NCI-H1105 treated with DMSO at 0.1 percent for 48 hours (cell line): Measurements from ENCODE around the gene PNPLA5.
"Not testable (repeated sequence)": the region's sequence is repeated elsewhere in the genome, so short reads cannot be mapped to it uniquely, and the experiment has no call there.

Source experiments
- DNase-seq: peaks from one replicate; lab custom pipeline; 2025; lab: John Stamatoyannopoulos, UW

PNPLA5 gene

DNA sequence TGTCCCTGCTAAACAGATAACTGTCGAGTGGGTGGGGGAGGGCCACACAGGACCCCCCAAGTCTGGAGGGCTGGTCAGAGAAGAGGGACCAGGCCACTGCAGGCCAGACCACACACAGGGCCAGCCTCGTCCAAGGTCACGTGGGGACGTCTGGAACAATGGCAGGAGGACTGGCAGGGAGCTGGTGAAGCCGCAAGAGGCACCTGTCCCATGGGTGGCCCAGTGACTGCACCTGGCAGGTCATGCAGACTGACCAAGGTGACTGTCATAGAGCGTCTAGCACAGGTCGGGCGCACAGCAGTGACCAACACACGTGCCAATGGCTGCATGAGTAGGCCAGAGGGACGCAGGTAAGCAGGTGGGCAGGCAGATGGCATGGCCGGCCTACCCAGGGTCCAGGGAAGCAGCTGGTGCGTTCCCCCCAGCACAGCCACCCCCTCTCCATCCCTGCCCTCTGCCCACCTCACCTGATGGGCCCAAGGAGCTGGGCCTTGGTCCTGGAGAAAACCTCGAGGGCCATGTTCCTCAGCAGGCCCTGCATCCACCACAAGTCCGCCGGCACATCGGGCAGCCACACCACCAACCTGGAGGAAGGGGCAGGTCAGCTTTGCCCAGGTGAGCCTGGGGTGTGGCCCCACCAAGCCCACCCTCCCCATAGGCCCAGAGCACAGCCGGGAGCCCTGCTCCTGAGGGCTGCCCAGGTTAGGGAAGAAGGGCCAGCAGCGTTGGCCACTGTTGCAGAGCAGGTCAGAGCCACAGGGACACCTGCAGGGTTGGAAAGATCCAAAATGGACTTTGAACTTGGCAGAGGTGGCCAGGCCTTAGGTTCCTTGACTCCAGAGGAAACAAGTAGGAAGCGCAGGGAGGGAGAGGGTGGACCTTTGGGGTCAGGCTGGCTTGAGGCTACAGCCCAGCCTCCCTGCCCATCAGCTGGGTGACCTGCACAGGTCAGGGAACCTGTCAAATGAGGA lies 10.4 kb downstream of the PNPLA5 start:
- DNase-seq, result no peak

DNA sequence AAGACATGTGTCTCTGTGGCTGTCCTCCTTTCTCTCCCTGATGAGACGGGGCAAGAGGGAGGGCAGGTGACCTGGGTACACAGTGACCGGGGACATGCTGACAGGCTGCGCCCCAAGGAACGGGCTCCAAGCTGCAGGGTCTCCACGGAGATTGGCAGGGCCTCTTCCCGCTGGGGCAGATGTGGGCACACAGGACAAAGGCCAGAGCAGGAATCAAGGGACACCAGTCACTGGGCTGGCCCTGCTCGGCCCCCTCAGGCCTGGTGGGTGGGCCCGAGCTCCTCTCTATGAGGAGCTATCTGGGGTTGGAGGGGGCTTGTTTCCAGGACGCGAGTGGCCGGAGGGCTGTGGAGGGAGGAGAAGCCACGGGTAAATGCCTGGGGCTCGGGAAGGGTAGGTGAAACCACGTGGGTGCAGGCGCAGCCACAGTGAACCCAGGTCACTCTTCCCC lies 11.2 kb downstream of the PNPLA5 start:
- DNase-seq, result no peak

DNA sequence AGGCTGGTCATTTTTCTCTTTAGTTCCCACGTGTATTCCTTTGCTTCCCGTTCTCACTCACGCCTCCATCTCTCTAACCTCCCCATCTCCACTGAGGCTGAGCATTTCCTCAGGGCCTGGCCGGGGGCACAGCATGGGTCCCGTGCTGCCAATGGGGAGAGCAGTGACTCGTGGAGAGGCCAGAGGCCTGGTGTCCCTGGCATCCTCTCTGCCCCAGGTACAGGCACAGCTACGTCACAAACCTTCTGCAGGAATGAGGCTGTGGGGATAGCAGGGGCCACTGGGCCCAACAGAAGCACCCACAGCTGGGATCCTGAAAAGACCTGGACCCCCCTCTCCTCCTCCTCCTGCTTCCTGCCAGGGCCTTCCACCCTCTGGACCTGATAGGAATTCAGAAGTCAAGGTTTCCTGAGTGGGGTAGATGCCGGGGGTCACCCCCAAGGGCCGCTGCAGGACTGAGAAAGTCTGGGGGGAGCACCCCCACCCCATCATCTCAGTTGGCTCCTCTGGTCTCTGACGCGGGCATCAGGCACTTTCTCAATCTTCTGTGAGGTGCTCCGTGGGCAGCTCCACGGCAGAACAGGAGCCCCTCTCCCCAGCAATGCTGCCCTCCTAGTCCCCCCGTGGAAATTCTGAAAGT lies 11.8 kb downstream of the PNPLA5 start:
- DNase-seq, result no peak

DNA sequence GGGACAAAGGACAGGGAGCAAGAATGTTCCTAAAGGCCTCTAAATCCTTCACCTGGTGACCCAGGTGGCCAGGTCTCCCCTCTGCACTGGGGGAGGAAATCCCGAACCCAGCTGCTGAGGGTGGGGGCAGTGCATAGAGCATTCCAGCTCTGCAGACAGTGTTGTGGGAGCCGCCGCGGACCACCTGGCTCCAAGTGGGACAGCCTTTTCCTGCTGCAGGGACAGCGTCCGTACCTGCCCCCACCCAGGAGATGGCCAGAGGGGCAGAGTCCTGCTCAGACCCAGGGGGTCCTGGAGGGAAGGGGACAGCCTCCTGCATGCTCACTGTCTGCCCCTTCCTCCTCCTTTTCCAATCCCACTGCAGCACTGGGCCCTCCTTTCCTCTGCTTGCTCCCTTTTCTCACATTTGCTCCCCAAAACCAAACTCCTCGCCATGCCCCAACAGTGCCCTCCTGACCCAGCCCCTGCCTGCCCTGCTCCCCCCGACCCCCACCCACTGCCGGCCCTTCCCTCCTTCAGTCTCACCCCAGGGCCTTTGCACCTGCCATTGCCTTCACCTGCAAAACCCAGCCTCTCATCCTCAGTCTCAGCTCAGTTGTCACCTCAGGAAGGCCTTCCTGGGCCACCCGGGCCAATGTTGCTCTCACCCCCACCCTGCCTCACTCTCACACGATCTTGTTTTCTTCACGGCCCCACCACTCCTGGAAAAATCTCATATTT lies 12.8 kb downstream of the PNPLA5 start:
- no peak for DNase-seq

DNA sequence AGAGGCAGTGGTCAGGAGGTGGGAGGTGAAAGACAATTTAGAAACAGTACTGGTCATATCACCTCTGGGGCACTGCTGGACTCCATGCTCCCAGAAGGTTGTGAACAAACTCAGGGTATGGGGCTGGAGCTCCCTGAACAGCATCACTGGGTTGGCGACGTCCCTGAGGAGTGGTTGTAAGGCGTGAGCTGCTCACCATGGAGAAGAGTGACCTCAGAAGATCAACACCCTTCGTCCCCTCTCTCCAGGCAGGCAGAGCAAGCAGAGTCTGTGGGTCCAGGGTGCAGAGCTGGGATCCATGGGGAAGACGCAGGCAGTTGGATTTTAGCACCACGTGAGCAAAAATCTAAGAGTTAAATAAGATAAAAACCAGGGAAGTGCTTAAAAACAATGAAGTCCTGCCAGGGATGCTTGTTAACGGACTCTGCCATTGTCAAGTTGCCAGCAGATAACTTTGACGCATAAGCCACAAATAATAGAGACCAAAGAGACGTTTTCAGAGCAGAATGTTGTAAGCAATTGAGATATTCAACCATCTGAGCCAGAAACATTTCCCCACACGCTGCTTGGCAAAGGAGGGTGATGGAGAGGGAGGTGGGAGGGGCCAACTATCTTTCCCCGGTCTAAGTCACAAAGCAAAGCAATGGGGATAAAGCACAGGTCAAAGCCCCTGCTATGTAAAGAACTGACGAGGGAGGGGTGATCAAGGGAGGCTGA lies 13.6 kb downstream of the PNPLA5 start:
- DNase-seq, result no peak

DNA sequence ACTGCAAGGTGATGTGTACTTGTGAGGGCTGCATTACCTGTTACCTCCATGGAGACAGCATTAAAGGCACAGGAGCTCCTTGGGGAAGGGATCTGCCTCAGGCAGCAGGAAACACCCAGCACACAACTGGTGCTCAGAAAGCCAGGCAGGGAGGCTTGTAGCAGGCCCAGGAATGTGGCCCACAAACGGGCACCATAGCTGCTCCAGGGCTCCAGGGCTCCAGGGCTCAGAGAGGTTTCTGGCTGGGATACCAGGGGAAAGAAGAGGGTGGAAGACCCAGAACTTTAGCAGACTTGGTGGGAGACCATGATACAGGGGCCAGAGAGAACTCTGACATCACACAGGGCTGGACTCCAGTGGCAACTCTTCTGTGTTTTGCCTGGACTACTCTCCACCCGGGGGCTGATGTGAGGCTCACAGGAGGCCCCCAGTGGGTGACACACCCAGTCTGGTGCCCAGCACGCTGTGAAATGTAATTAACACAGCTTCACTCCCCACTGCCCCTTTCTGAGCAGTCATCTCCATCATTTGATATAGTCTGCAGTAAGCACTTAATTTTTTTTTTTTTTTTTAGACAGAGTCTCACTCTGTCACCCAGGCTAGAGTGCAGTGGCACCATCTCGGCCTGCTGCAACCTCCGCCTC lies 14.8 kb downstream of the PNPLA5 start:
- DNase-seq, result no peak

DNA sequence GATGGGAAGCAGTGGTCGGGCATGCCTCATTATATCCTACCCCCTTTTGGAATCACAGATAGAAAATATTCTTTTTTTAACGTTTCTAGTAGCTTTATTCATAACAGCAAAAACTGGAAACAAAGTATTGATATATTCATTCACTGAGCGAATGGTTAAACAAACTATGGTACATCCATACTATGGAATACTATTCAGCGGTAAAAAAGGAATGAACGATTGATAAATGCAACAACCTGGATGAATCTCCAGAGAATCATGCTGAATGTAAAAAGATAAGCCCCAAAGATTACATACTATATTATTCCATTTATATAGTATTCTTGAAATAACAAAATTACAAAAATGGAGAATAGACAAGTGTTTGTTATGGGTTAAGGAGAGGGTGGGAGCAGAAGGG lies 22.0 kb downstream of the PNPLA5 start:
- DNase-seq, result no peak

DNA sequence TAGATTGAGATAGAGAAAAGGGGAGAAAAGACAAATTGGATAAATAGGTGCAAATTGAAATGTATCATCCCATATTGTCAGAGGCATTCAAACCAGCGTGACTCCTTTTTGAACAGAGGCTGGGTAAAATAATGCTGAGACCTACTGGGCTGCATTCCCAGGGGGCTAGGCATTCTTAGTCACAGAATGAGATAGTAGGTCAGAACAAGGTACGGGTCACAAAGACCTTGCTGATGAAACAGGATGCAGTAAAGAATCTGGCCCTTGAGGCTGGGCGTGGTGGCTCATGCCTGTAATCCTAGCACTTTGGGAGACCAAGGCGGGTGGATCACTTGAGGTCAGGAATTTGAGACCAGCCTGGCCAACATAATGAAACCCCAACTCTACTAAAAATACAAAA lies 22.8 kb downstream of the PNPLA5 start:
- DNase-seq, result not testable (repeated sequence)

DNA sequence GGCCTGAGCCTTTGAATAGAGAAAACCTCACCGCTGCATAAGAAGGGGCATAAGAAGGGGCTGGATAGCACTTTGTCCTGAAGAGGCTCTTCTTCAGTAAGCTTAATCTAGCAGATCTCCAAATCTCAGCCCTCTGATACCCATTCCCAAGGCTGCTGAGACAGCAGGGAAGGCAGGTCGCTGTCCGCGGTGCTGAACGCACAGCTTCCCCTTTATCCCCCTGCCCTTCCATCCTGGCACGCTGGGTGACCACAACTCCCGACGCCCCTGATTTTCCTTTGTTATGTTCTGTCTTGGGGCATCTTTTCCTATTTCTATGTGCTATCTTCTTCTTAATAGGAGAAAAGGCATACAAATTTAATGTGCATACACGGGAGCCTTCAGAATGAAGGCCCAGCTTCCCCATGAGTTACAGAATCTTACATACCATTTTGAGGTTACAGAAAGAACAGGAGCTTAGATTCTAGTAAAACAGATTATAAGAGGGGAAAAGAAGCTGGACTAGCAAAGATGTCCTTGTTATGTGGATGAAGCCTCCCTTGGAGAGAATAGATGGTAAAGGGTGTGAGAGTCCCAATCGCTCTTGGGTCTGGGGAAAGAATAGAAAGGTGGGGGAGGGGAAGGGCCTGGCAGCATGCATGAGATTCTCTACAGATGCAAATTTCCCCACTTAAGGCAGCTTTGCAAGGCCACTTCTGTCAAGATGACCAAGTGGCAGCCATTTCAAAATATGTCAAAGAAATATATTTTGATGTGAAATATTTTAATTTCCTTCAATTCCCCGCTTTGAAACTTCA lies 23.8 kb downstream of the PNPLA5 start:
- DNase-seq, result no peak

DNA sequence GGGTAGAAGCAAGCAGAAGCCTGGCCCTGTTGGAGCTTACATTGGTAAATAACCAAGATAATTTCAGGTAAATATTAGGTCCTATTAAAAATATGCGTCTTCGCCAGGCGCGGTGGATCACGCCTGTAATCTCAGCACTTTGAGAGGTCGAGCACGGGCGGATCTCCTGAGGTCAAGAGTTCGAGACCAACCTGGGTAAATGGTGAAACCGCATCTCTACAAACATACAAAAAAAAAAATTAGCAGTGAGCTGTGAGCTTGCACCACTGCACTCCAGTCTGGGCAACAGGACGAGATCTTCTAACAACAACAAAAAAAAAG lies 29.0 kb downstream of the PNPLA5 start:
- no peak for DNase-seq

DNA sequence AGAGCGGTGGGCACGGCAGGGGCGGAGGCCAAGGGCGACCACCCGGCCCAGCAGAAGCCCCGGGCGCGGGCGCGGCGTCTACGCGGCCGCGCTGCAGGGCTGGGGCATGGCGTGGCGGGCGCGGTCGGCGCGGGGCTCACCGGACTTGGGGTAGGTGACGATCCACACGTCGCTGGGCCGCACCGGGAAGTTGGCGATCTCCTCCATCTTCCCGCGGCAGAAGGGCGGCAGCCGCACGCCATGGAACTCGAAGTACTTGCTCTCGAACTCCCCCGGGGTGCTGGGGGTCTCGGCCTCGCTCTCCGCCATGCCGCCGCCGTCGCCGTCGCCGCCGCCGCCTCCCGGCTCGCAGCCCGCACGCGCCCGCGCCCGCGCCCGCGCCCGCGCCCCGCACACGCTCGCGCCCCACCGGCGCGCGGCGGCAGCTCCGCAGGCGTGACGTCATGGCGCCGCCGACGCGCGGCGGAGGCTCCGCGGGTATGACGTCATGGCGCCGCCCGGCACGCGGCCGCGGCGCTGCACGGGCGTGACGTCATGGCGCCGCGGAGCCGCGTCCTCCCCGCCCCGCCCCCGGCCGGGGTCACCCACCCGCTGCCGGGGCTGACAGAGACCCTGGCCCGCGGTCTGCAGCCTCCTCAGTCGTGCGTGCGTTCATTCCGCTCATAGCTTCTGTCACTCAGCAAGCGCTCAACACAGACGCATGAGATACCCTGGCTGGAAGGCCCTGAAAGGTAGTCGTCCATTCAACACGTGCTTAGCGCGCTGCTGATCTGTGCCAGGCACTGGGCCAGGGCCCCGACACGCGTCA lies 29.5 kb downstream of the PNPLA5 start, which contains the start of gene SULT4A1:
Gene SULT4A1, minus strand, starts transcription at position 440 of the 808 bp plus-strand sequence. Its CDS starts 131 bp downstream, at position 309.
- DNase-seq, result peak; percentile 43

DNA sequence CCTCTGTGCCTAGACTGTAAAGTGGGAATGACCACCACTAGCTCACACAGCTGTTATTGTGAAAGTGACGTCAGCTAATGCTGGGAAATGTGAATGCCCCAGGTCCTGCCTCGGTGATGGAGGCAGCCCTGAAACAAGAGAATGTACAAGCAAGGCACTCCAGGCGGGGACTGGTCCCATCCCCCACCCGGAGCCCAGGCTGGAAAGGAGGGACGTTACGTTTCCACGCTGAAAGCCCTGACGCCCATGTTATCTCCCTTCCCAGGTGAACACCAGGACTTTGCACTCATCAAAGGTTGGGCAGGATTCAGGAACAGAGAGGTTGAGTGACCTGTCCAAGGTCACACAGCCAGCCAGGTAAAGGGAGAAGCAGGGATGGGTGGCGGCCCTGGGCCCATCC lies 30.3 kb downstream of the PNPLA5 start:
- no peak for DNase-seq

DNA sequence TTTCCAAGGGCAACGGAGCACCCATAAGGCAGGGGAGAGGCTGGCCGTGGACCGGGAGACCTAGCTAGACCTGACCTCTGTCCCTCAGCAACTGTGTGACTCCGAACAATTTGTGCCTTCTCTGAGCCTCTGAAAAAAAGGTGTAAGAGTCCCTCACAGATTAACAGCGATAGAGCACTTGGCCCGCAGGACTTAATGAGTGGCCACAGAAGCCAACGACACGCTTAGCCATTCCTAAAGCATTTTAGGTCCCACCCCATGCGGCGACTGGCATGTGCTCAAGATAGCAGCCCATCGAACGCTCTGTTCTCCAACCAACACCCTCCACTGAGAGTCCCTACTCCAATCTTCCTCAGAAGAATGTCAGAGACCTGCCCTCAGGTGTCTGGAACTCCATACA lies 31.0 kb downstream of the PNPLA5 start:
- DNase-seq, result no peak

DNA sequence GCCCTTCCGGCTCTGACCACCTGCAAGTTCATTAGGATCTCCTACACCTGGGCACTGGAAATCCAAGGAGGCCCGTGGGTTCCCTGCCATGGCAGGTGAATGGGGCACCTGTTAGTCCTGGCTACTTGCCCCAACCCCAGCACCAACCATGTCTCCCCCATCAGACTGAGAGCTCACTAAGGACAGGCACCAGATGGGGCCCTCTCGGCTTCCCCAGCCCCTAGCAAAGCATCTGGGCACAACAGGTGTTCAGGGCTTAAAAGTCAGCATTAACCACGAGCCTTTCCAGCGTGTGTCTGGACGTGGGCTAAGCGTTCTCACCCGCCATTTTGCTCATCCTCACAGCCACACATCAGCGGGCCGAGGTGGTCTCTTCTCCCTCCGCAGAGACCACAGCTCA lies 31.7 kb downstream of the PNPLA5 start:
- no peak for DNase-seq

DNA sequence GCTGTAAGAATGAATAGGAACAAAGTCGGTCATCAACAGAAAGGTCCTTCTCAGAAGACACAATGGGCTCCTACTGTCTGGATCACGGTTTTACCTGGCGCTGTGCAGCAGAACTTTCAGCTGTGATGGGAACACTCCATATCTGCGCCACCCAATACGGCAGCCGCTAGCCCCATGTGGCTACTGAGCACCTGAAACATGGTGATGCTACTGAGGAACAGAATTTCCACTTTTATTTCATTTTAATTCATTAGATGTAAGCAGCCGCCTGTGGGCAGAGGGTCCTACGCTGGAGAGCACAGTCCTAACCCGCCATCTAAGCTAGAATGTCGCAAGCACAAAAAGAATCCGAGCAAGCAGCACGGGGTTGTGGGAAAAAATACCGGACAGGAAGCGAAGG lies 32.2 kb downstream of the PNPLA5 start:
- no peak for DNase-seq

DNA sequence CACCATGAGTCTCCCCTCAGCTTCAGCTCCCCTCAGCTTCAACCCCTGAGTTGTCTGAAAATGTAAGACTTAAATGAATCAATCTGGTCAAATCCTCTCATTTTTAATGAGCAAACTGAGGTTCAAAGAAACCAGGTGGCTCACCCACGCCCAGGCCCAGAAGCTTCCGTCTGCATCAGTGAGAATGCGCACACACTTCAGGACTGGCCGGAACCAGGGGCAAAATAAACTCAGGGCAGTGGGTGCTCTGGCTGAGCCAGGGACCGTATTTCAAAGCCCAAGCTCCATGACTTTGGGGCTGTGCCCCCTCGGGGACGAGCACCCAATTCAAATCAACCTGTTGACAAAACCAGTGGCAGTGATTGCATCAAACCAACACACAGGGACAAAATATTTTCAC lies 32.6 kb downstream of the PNPLA5 start:
- DNase-seq, result no peak

DNA sequence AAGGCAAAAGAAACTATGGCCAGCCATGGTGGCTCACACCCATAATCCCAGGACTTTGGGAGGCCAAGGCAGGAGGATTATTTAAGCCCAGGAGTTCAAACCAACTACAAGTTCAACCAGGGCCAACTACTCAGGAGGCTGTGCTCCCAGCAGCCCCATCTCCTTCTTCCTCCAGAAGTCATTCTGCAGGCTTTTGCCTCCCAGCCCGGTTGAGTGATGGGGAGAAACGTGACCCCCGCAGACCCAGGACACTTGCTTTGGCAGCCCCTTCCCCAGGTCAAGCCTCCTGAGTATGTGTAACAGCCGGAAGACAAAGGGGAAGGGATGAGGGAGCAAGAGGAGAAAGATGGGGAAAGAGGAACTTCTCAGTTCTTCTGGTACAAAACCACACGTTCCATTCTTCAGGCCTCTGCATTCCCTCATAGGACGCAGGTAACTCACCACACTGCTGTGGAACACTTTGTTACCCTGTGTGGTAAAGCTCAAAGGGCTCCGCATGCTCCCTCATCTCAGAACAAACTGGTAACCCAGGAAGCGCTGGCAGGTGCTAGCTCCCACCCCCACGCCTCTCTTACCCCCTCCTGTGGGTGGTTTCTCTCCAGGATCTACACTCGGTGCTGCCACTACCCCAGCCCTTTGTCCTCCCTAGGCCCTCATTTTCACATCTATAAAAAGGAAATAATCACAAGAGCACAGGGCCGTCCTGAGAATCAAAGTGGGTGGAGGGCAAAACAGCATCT lies 33.5 kb downstream of the PNPLA5 start:
- no peak for DNase-seq

DNA sequence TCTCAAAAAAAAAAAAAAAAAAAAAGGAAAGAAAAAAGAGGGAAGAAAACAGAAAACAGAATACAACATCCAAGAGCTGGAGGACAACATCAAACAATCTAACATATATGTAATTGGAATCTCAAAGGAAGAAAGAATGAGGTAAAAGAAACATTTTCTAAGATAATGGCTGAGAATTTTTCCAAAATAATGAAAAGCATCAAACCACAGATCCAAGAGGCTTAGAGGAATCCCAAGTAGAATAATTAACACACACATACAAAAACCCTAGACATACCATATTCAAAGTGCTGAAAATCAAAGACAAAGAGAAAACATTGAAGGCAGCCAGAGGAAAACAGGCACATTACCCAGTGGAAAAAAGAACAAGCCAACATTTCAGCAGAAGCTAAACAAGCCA lies 34.4 kb downstream of the PNPLA5 start:
- DNase-seq, result no peak

DNA sequence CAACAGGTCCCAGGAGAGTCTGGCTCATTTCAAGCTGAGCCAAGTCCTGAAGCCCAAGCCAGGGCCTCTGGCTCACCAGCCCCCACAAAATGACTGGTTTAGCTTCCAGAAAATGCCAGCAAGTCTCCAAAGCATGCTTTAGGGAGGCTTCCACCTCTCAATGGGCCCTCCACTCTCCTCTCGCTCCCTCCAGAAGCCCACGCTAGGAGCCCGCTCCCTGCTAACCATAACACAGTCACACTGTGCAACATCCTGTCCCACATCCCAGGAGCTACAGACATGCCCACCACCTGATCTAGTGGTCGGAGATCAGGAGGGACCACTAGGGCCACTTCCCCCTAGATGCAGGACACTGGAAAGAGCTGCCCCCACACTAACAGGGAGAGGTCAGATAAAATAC lies 36.4 kb downstream of the PNPLA5 start:
- DNase-seq, result no peak
